Epithelial cell of proximal tubule (primary cell): Measurements from ENCODE around the gene TAS2R5. TPM values are rescaled to one million over a fixed set of nuclear protein-coding genes. Genes with fewer than 3 reads are reported as not detected.
A peak's percentile ranks its signal among the peaks of the same experiment; 100 is the strongest.
"Not testable (repeated sequence)": the region's sequence is repeated elsewhere in the genome, so short reads cannot be mapped to it uniquely, and the experiment has no call there.

Source experiments
- DNase-seq: peaks from one replicate; pipeline ENCODE4 v3.0.0-alpha.2; 2011; ENCODE audit warnings: low read depth
- H3K4me3 ChIP-seq: 2 replicates; pipeline ENCODE4 v1.5.1; 2011; ENCODE audit warnings: low read depth, mild to moderate bottlenecking, low read length
- CTCF ChIP-seq: conservative IDR thresholded peaks from 2 replicates; pipeline ENCODE4 v1.5.1; 2012; ENCODE audit warnings: low read depth, mild to moderate bottlenecking, low read length
- total RNA-seq: library from RNA; depleted of rRNA; stranded (reverse); fragments of >200 nt; gene quantifications from 2 replicates; pipeline ENCODE4 v1.2.3, GENCODE V29; 2015

Gene TAS2R5
- 0.35 TPM in 1 of 2 replicates, not detected in the other for total RNA-seq

GRCh38 chr7:141789917-141790316, at the start of gene TAS2R5:
TSS of gene TAS2R5 (plus strand) at chr7:141790217. CDS start at chr7:141790362, 145 bp downstream.
- DNase-seq = no peak
- TF ChIP-seq CTCF = no peak
- no peak within 1 kb of the TSS for H3K4me3 ChIP-seq

GRCh38 chr7:141742229-141742628, 47.8 kb upstream of the TAS2R5 start:
- no peak for TF ChIP-seq CTCF
- DNase-seq = no peak
- H3K4me3 ChIP-seq = no peak overlapping the region

- no peak for DNase-seq
- no peak for TF ChIP-seq CTCF
- no peak overlapping the region for H3K4me3 ChIP-seq
Measured at GRCh38 chr7:141744131-141744530, 45.9 kb upstream of the TAS2R5 start.

- TF ChIP-seq CTCF = no peak
- no peak for DNase-seq
- no peak overlapping the region for H3K4me3 ChIP-seq
Measured at GRCh38 chr7:141748396-141748795, 41.6 kb upstream of the TAS2R5 start.

- not testable (repeated sequence) for DNase-seq, H3K4me3 ChIP-seq
Measured at GRCh38 chr7:141751904-141752303, 38.1 kb upstream of the TAS2R5 start.

- no peak overlapping the region for H3K4me3 ChIP-seq
- peak; percentile 47 for TF ChIP-seq CTCF
- DNase-seq = no peak
Measured at GRCh38 chr7:141752634-141753033, 37.4 kb upstream of the TAS2R5 start.

- no peak for DNase-seq
- TF ChIP-seq CTCF = peak; percentile 58
- H3K4me3 ChIP-seq = no peak overlapping the region
Measured at GRCh38 chr7:141754939-141755338, 35.1 kb upstream of the TAS2R5 start.

- no peak for DNase-seq
- no peak within 1 kb of the TSS for H3K4me3 ChIP-seq
- TF ChIP-seq CTCF = no peak
Measured at GRCh38 chr7:141763797-141764196, 26.2 kb upstream of the TAS2R5 start, which contains the start of gene TAS2R3. TSS of gene TAS2R3 (plus strand) at chr7:141764097. CDS start at chr7:141764159, 62 bp downstream.

- H3K4me3 ChIP-seq, DNase-seq: not testable (repeated sequence)
Measured at GRCh38 chr7:141770083-141770583, 19.9 kb upstream of the TAS2R5 start.
